Astrocyte of the hippocampus (primary cell): ENCODE measurements around the gene RTF1.

Experiments used
- DNase-seq: peaks from one replicate; pipeline ENCODE4 v3.0.0; 2011; ENCODE audit warnings: low read depth, low spot score

RTF1 gene

DNA sequence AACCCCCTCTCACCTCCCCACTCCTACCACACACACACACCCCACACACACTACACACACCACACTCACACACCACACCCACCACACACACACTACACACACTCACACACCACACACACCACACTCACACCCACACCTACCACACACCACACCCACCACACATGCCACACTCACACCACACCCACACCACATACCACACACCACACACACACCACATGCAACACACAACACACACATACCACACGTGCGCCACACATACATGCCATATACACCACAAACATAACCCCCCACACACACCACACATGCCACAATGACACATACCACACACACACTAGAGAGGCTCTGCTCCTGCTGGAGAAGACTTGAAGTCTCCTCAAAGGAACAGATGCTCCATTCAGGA, 70.9 kb downstream of the RTF1 start:
- DNase-seq = no peak

DNA sequence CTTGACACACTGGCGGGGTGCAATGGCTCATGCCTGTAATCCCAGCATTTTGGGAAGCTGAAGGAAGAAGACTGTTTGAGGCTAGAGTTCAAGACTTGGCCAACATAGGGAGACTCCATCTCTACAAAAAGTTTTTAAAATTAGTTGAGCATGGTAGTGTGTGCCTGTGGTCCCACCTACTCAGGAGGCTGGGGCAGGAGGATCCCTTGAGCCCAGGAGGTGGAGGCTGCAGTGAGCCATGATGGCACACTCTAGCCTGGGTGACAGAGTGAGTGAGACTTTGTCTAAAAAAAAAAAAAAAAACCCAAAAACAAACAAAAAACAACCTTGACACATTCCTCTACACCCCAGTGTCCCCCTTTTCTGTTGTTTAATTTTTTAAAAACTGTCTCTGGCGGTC, 72.7 kb downstream of the RTF1 start:
- no peak for DNase-seq

DNA sequence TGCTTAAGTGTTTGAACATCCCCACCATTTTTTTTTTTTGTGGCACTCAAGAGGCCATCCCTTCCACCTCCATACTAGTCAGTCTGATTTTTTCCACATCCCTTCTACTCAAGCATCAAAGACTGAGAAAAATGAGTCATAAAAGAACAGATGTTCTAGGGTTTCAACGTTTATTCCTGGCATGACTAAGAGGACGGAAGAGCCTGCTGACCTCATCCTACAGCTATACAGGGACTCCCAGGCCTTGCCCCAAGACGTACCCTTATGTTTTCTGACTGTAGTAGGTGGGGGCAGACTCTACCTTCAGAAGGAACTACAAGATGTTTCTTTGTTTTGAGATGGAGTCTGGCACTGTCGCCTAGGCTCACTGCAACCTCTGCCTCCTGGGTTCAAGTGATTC, 73.5 kb downstream of the RTF1 start:
- DNase-seq = peak; percentile 72

DNA sequence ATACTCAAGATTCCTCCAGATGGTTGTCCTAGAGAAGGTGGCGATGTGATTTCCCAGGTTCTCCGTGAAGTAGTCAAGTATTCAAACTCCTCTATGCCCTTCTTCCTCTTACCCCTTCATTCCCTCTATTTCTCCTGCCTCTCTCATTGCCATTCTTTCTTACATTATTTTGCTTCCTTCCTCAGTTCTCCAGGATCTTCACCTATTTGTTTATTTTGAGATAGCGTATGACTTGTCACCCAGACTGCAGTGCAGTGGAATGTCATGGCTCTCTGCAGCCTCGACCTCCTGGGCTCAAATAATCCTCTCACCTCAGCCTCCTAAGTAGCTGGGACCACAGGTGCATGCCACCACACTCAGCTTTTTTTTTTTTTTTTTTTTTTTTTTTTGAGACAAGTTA, 75.0 kb downstream of the RTF1 start:
- no peak for DNase-seq

DNA sequence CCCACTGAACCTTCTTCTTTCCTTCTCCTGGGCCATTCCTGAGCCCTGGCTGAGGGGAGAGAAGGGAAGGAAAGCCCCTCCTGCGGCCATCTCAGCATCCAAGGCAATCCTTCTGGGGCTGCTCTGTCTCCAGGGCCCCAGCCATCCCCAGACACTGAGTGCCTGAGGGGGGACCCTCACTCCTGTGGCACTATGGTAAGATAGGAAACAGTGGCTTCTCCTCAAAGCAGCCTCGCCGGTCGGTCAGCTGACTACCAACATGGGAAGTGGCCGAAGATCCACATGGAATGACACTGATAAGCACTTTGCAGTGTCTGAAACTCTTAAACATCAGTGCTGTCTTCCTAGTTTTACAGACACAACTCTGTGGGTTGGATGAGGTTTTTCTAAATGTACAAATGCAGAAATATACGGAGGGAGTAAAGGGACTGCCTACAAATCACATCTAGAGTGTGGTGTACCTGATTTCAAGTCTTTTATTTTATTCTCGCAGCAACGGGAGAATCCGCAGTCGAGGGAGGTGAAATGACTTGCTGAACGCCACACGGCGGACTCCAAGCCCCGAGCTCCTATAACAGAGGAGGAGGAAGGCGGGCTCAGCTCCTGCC, 75.8 kb downstream of the RTF1 start:
- no peak for DNase-seq

DNA sequence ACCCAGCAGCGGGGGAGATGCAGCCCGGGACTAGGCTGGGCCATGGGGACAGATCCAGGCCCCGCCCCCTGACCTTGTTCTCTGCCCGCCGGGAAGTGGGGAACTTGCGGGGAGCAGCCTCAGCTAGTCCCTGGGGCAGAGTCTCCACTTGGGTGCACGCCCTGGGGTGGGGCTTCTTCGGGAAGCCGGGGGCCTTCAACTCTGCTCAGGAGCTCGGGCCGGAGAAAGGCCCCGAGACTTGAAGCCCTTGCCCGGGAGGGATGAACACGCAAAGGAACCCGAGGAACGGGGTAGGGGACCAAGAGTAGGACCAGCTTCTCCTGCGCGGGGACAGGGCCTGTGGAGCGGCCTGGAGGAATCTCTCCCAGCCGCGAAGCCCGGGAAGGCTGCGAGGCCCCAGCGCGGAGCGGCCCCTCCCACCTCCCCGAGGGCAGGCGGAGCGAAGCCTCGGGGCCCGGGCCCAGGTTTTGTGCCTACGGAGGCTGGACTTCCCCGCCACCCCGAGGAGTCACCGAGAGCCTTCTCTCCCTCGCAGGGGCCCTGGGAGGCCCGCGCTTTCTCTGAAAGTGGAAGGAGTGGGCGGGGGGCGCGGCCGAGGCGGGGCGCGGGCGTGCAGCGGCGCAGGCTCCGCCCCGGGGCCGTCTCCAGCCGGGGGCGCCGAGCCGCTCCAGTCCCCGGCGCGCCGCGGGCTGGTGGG, 76.5 kb downstream of the RTF1 start, which contains the start of gene ITPKA:
Gene ITPKA, plus strand, starts transcription at position 670 of the 697 bp plus-strand sequence. CDS start 54 bp downstream, outside the sequence.
- peak; percentile 73 for DNase-seq

DNA sequence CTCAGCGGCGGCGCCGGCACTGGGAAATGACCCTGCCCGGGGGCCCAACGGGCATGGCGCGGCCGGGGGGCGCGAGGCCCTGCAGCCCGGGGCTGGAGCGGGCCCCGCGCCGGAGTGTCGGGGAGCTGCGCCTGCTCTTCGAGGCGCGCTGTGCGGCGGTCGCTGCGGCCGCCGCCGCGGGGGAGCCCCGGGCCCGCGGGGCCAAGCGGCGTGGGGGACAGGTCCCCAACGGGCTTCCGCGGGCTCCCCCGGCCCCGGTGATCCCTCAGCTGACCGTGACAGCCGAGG, 77.0 kb downstream of the RTF1 start:
- no peak for DNase-seq

DNA sequence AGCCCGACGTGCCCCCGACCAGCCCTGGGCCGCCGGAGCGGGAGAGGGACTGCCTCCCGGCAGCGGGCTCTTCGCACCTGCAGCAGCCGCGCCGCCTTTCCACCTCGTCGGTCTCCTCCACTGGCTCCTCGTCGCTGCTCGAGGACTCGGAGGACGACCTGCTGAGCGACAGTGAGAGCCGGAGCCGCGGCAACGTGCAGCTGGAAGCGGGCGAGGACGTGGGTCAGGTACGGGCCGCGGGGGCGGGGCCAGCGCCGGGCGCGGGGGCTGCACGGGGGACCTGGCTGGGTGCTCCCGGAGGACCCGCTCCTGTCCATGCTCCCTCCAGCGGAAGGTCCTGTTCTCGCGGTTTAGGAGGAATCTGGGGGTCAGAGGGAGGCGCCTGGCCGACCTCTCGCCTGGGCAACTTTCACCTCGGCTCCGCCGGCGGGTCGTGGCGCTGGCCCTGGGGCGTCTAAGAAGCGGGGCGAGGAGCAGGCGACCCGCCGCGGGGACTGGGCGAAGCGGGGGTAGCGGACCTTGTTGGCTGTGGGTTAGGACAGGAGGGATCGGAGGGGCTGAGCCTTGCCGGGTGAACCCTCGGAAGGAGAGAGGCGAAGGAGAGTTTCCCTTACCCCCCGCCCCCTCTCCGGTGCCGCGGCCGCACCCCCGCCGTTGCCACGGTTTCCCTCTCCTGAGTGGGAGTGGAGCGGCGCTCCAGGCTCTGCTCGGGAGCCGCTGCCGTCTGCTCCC, 77.5 kb downstream of the RTF1 start:
- peak; percentile 40 for DNase-seq

DNA sequence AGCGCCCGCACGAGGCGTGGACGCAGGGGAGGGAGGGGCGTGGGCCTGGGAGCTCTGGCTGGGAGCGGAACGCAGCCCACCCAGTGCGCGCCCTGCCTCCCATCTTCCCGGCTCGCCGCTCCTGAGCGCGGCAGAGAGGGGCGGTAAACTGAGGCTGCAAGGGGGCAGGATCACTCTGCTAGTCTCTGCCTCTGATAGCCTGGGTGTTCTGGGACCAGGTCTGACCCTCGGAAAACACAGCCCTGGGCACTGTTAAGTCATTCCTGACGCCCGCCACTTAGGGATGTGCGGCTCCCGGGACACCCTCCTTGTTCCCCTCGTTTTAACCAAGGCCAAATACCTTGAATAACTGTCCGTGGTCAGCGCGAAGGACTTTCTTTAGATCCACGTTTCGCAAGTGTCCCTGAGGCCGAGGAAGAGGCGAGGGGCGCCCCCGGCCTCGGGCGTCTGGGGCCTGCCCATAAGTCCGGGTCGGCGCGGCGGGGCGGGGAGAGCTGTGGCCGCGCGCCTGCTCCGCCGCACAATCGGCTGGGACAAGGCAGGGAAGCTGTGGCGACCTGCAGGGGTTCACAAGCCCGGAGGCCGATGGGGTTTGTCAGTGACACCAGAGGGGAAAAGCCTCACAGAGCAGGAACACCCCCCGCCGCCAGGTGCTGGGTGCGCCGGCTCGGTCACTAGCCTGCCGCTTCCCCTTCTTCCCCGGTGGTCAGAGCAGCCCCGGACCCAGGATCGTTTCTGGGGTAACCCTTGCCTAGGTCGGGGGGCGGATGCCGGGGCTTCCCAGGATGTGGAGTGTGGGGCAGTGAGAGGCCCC, 78.2 kb downstream of the RTF1 start:
- peak; percentile 33 for DNase-seq

DNA sequence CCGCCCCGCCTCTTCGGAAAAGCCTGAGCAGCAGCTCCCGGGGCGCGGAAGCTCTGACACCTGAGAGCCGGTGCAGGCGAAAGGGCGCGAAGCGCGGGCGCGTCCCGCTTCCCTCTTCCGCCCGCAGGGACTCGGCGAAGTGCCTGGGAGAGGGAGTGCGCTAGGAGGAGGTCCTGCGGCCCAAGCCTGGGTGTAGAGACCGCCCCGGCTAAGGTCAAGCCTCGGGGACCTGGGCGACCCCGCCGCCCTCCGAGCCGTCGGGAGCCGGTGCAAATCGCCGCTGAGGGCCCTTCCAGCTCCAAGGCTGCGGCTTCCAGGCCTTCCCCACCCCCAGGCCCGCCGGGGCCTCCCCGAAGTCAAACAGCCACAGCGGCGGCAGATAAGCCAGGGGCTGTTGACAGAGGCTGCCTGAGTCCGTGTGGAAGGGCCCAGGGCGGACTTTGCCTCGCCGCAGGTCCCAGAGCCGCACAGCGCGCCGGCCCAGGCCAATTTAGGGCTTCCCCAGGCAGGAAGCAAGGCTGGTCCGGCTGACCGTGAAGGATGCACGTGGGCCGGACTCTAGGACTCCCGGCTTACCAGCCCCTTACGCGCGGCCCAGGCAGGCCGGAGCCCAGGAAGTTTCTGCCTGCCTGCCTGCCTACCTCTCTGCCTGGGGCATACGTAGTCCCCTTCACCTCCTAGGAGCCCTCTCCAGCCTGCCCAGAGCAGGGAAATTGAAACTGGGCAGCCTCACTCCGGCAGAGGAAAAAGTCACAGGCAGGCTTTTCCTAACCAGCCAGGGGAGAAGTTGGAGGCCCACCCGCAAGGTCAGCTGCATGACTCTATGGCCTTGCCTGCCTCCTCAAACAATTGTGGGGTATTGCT, 79.1 kb downstream of the RTF1 start:
- peak; percentile 20 for DNase-seq

DNA sequence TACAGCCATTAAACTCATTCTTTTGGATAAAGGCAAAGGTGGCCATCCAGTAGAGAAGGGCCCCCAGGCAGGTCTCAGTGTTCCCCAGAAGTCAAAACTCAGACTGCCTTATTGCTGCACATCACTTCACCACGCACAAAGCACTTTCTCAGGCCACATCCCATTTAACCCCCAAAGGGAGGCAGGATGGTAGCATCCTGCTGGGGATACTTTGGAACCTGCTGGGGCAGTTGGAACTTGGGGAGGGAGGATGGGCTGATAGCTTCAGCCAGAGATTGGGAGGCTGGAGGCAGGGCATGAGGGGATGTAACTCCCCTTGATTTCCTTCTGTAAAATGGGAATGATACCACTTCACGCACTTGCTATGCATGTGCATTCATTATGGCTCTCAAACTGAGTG, 81.8 kb downstream of the RTF1 start:
- no peak for DNase-seq

DNA sequence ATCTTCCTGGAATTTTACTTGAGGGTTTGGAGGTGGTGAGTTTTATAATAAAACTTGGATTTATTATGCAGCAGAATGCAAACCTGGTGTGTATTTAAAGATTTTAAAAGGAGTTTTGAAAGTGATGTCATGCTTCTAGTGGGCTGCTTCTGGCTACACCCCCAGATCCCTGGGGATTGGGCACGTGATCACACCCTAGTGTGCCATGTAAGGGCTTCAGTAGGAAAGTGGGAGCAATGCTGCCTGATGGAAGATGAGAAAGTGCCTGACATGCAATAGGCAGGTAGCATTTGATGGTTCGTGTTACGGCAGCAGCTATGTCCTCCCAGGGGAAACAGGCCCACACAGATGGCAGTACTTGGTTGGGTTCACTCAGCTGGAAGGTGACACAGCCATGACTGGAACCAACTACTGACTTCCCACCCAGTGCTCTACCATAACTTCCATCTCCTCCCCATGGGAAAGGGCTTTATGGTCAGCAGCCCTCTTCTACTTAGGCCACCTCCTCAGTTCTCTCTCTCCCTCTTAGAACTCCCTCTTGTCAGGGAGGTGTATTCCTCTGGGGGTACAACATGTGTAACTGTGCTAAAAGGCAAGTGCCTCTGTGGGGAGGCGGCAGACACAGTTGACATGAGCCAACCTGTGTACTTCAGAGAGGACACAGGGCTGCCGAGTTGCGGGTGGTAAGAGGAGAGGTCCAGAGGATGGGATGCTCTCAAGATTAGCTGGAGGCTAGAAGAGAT, 82.4 kb downstream of the RTF1 start:
- no peak for DNase-seq

DNA sequence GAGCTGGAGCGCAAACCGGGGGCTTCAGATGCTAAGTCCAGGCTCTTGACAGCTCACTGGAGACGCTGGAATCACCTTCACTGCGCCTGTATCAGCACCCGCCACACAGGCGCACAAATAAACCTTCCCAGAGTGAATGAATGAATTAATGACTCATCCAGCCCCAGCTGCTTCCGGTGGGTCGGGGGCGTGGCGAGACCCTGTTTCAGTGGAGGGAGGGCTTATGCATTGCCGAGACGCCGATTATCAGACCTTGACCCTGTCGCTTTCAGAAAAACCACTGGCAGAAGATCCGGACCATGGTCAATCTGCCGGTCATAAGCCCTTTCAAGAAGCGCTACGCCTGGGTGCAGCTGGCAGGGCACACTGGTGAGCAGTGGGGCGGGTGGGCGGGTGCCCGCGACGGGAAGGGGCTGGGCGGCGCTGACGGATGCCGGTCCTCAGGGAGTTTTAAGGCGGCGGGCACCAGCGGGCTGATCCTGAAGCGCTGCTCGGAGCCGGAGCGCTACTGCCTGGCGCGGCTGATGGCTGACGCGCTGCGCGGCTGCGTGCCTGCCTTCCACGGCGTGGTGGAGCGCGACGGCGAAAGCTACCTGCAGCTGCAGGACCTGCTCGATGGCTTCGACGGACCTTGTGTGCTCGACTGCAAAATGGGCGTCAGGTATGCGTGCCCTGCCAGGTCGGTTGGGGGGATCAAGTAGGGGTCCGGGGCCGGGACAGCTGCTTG, 84.5 kb downstream of the RTF1 start:
- DNase-seq = peak; percentile 57

DNA sequence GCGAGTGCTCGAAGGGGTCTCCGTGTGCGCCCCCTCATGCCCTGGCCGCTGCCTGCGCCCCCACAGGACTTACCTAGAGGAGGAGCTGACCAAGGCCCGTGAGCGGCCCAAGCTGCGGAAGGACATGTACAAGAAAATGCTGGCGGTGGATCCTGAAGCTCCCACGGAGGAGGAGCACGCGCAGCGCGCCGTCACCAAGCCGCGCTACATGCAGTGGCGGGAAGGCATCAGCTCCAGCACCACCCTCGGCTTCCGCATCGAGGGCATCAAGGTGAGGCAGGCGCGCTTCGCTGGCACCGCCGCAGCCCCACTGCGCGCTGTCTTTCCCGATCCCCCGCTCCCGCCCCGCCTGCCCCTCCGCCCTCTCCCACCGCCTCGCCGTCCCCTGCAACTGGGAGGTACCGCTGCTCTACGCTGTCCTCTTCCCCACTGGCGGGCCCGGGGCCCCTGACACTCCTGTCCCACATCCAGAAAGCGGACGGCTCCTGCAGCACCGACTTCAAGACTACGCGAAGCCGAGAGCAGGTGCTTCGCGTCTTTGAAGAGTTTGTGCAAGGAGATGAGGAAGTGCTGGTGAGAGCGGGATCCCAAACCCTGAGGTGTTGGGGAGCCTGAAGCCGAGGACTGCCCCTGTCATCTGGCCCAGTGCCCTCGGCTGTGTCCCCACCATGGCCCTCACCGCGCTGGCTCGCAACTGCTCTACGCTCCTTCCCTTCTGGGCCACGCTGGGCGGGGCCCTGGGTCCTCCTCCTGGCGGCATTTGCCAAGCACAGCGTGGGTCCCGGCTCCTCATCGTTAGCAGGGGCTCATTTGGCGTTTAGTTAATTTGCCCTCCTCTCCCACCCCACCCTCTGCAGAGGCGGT, 85.3 kb downstream of the RTF1 start:
- DNase-seq = peak; percentile 27

DNA sequence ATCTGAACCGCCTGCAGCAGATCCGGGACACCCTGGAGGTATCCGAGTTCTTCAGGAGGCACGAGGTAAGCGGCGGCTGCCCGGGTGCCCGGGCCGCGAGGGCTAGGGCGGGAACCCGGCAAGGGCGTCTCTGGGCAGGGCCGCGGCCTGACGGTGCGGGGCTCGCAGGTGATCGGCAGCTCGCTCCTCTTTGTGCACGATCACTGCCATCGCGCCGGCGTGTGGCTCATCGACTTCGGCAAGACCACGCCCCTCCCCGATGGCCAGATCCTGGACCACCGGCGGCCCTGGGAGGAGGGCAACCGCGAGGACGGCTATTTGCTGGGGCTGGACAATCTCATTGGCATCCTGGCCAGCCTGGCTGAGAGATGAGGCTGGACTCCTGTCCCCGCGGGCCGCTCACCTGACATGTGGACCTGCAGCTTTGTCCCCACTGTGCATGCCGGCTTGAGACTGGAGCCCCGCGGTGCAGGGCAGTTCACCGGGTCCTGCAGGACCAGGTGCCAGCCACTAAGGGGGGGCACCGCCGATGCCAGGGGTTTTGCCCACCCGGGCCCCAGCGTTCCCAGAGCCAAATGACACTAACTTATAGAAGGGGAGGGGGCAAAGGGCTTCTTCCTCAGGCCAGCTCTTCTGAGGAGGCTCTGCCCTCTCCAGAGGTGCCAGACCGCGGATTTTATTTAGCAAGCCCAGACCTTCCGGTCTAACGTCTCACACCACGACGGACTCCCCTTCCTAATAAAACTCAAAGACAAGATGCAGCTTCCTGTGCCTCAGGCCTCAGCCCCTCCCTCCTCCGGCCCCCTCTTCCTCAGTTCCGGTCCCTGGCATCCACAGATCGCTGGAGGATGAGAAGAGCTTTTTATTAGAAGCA, 86.1 kb downstream of the RTF1 start:
- no peak for DNase-seq

DNA sequence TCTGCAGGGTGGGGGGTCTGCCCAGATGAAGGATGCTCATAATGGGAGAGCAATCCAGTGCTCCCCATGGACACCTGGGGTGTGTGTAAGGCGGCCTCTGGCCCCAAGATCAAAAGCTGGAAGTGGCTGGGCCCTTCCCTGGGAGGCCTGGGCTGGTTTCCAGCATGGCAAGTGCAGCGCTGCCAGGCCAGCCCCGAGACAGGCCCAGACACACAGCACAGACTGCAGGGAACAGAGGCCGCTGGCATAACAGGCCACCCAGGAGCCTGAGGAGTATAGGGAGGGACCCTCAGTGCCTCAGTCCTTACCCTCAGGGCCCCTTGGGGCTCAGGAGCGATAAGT, 86.7 kb downstream of the RTF1 start:
- peak; percentile 23 for DNase-seq

DNA sequence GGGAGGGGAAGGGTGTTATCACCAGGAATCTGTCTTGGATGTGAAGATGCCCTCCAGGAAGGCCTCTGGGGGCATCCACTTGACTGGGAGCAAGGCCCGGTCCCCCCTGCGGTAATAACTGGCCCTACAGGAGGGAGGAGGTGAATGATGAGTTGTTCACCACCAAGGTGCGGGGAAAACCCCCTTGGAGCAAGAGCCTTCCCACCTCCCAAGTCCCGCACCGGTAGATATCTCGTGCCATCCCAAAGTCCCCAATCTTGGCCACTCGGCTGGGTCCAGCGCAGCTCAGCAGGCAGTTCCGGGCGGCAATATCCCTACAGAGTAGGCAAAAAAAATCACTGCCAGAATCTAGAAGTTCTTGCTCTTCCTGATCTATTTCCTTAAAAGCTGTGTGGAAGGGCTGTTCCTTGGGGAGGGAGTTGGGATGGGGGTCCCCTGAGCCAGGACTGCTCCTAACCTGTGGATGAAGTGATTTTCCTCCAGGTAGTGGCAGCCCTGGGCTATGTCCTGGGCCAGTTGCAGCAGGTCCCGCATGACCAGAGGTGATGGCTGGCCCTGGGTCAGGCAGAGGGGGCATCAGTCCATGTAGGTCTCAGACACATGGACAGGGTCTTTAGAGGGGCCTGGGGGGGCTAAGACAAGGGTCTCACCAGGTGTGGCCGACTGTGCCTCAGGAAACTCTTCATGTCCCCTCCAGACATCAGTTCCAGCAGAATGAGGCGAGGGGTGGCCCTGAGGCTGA, 88.0 kb downstream of the RTF1 start:
- no peak for DNase-seq
